Lower lobe of right lung (tissue), 2 donors: Measurements from ENCODE around the gene PDE6C. TPM values are rescaled to one million over a fixed set of nuclear protein-coding genes. Genes with fewer than 3 reads are reported as not detected.
A peak's percentile ranks its signal among the peaks of the same experiment; 100 is the strongest.

Source experiments
- ATAC-seq, 2 donors: fragments of 200-7000 bp; cut with Tn5 transposase; one replicate each; pipeline ENCODE4 v1.9.1; 2020 to 2022; ENCODE audit warnings: mild to moderate bottlenecking in 2 of 2, moderate library complexity in 2 of 2
- DNase-seq: peaks from one replicate; pipeline ENCODE4 v3.0.0-alpha.2; 2020
- H3K27ac ChIP-seq: fragments of 200-600 bp; one replicate; pipeline ENCODE4 v1.8.0; 2022
- H3K27me3 ChIP-seq: fragments of 200-600 bp; one replicate; pipeline ENCODE4 v1.8.0; 2022; ENCODE audit warnings: low read depth
- H3K36me3 ChIP-seq: fragments of 200-600 bp; one replicate; pipeline ENCODE4 v1.8.0; 2022; ENCODE audit warnings: mild to moderate bottlenecking
- H3K4me1 ChIP-seq: fragments of 200-600 bp; one replicate; pipeline ENCODE4 v1.8.0; 2022
- H3K4me3 ChIP-seq: fragments of 200-600 bp; one replicate; pipeline ENCODE4 v1.8.0; 2022; ENCODE audit warnings: mild to moderate bottlenecking
- H3K9me3 ChIP-seq: fragments of 200-600 bp; one replicate; pipeline ENCODE4 v1.8.0; 2022
- CTCF ChIP-seq: fragments of 200-600 bp; IDR thresholded peaks from one replicate; pipeline ENCODE4 v1.8.0; 2022; ENCODE audit warnings: antibody characterized with exemption, mild to moderate bottlenecking
- intact Hi-C: fragments of 100-400 bp; cut with DNase I; formaldehyde crosslinking; loops from one replicate; pipeline ENCODE4 v1.11.0; 2022
- total RNA-seq: library from RNA; stranded (reverse); fragmentation: NEBNext Ultra II Directional; extraction: Animal tissue kit (Norgen Biotek cat#: 25700); gene quantifications from one replicate; pipeline ENCODE4 v1.2.1, GENCODE V29; 2021
- donor health status: DM: no; HTN: yes; CAD: no; lungs with severe emphysema.

Gene PDE6C
- total RNA-seq, 1 donor from 2014 or later, result not detected

GRCh38 chr10:93702210-93703001 lies 90.1 kb downstream of the PDE6C start, which contains the start of gene FRA10AC1:
Gene FRA10AC1, minus strand, starts transcription at chr10:93702592. Its CDS starts 2,486 bp downstream, at chr10:93700106.
- peak within 1 kb of the TSS; percentile 85 for H3K27ac ChIP-seq
- intact Hi-C loops, result no loop called here
- H3K9me3 ChIP-seq, result no peaks in the 10 kb centered on the region
- TF ChIP-seq CTCF, result peak; percentile 37
- peak within 1 kb of the TSS; percentile 73 for H3K4me3 ChIP-seq
- H3K4me1 ChIP-seq, result peaks cover 23% of the 10 kb centered on the region
- ATAC-seq, result peak; percentile 99 to 100
- H3K36me3 ChIP-seq, result peaks cover 22% of the 10 kb centered on the region
- DNase-seq, result peak; percentile 95
- no peaks in the 10 kb centered on the region for H3K27me3 ChIP-seq

DNA sequence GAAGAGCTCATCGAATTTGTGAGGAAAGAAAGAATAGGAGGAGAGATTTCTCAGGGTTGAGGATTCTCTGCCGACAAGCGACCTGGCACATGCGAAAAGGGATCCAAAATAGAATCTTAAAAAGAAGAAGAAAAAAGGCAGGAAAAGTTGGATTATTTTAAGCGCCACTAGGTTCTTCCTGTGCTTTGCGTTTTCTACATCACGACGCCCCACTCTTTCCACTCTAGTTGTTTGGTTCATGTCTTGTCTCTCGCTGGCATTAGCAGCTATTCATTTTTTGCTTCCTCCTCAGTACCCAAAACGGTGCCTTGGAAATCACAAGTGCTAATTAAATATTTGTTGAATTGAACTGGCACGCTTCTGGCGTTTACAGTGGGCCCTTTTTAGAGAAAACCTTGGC lies 90.7 kb downstream of the PDE6C start:
- Histone ChIP-seq H3K4me3 (peak overlapping the region; percentile 73), H3K36me3 (peaks cover 16% of the 10 kb centered on the region), H3K4me1 (peaks cover 23% of the 10 kb centered on the region), H3K9me3 (no peaks in the 10 kb centered on the region), H3K27ac (peak overlapping the region; percentile 85), H3K27me3 (no peaks in the 10 kb centered on the region)
- intact Hi-C loops, result no loop called here
- TF ChIP-seq CTCF, result no peak
- peak in 1 of 2 donors; percentile 36 for ATAC-seq
- DNase-seq, result no peak

- Histone ChIP-seq H3K27me3 (no peaks in the 10 kb centered on the region), H3K27ac (no peak overlapping the region), H3K4me1 (peaks cover 23% of the 10 kb centered on the region), H3K4me3 (peak overlapping the region; percentile 73), H3K9me3 (no peaks in the 10 kb centered on the region), H3K36me3 (peaks cover 8% of the 10 kb centered on the region)
- TF ChIP-seq CTCF, result no peak
- intact Hi-C loops, result no loop called here
- DNase-seq (no peak), ATAC-seq (no peak)
Measured at GRCh38 chr10:93703841-93704240, 91.5 kb downstream of the PDE6C start.

GRCh38 chr10:93704451-93704850 lies 92.1 kb downstream of the PDE6C start:
- peaks cover 23% of the 10 kb centered on the region for H3K4me1 ChIP-seq
- no peak overlapping the region for H3K27ac ChIP-seq
- H3K9me3 ChIP-seq, result no peaks in the 10 kb centered on the region
- peaks cover 2% of the 10 kb centered on the region for H3K36me3 ChIP-seq
- H3K4me3 ChIP-seq, result no peak overlapping the region
- TF ChIP-seq CTCF, result no peak
- intact Hi-C loops, result no loop called here
- no peak for ATAC-seq
- no peaks in the 10 kb centered on the region for H3K27me3 ChIP-seq
- DNase-seq, result no peak

GRCh38 chr10:93707623-93708022 lies 95.3 kb downstream of the PDE6C start:
- no peak for TF ChIP-seq CTCF
- H3K4me1 ChIP-seq, result peaks cover 7% of the 10 kb centered on the region
- no peaks in the 10 kb centered on the region for H3K36me3 ChIP-seq
- no peaks in the 10 kb centered on the region for H3K9me3 ChIP-seq
- H3K4me3 ChIP-seq, result no peak overlapping the region
- H3K27me3 ChIP-seq, result no peaks in the 10 kb centered on the region
- H3K27ac ChIP-seq, result no peak overlapping the region
- DNase-seq, result no peak
- ATAC-seq, result no peak
- intact Hi-C loops, result no loop called here
